ENCODE results near the gene OR2J3.
"Not testable (repeated sequence)": the region's sequence is repeated elsewhere in the genome, so short reads cannot be mapped to it uniquely, and the experiment has no call there.

The OR2J3 gene

GRCh38 chr6:29097803-29098202 lies 10.1 kb upstream of the OR2J3 start:
- CTCF ChIA-PET = no interaction called here
- POLR2A ChIA-PET = no interaction called here
- WGBS (ENCODE audit: insufficient coverage) = no CpG with 5 or more reads among the region's 1 CpG
- Histone ChIP-seq H3K4me3 (ENCODE audit: control insufficient read depth in 1 of 7, extremely low read depth in 1 of 7, insufficient read depth in 4 of 7, low read depth in 2 of 7, low read length in 6 of 7) (no peak overlapping the region), H3K27ac (ENCODE audit: insufficient read depth in 1 of 2, low read depth in 1 of 2, low read length in 2 of 2, poor library complexity in 1 of 2, severe bottlenecking in 2 of 2) (no peak overlapping the region), H3K4me1 (ENCODE audit: control extremely low read depth in 1 of 4, control insufficient read depth in 4 of 4, insufficient read depth in 4 of 4, low read length in 3 of 4) (no peaks in the 10 kb centered on the region), H3K27me3 (replicated peaks in 2 of 5; ENCODE audit: control insufficient read depth in 4 of 5, insufficient read depth in 5 of 5, low read length in 4 of 5) (peaks cover 0 to 8% (median 5%) of the 10 kb centered on the region in 5 experiments), H3K9me3 (ENCODE audit: control extremely low read depth in 1 of 5, control insufficient read depth in 4 of 5, insufficient read depth in 2 of 5, low read depth in 1 of 5, low read length in 4 of 5) (no peaks in the 10 kb centered on the region), H3K36me3 (ENCODE audit: control insufficient read depth in 4 of 4, insufficient read depth in 4 of 4, low read length in 3 of 4) (no peaks in the 10 kb centered on the region)
- DNase-seq = no peak

- no peak within 1 kb of the TSS for H3K4me3 ChIP-seq (ENCODE audit: control insufficient read depth in 1 of 7, extremely low read depth in 1 of 7, insufficient read depth in 4 of 7, low read depth in 2 of 7, low read length in 6 of 7)
- H3K4me1 ChIP-seq (ENCODE audit: control extremely low read depth in 1 of 4, control insufficient read depth in 4 of 4, insufficient read depth in 4 of 4, low read length in 3 of 4) = no peaks in the 10 kb centered on the region
- CTCF ChIA-PET = no interaction called here
- no peak for DNase-seq
- no CpG with 5 or more reads among the region's 3 CpGs for WGBS (ENCODE audit: insufficient coverage)
- no peaks in the 10 kb centered on the region for H3K9me3 ChIP-seq (ENCODE audit: control extremely low read depth in 1 of 5, control insufficient read depth in 4 of 5, insufficient read depth in 2 of 5, low read depth in 1 of 5, low read length in 4 of 5)
- H3K36me3 ChIP-seq (ENCODE audit: control insufficient read depth in 4 of 4, insufficient read depth in 4 of 4, low read length in 3 of 4) = no peaks in the 10 kb centered on the region
- POLR2A ChIA-PET = interaction anchor here (0.6 kb wide), 1 partner anchor 198 kb away, joined by 3 read pairs; no protein-coding TSS in a partner anchor
- H3K27ac ChIP-seq (ENCODE audit: insufficient read depth in 1 of 2, low read depth in 1 of 2, low read length in 2 of 2, poor library complexity in 1 of 2, severe bottlenecking in 2 of 2) = no peak within 1 kb of the TSS
- peaks cover 0 to 8% (median 5%) of the 10 kb centered on the region in 5 experiments for H3K27me3 ChIP-seq (replicated peaks in 2 of 5; ENCODE audit: control insufficient read depth in 4 of 5, insufficient read depth in 5 of 5, low read length in 4 of 5)
These were observed 8.7 kb upstream of the OR2J3 start, which contains the start of gene OR2J1 for GRCh38 chr6:29099190-29099589. Gene OR2J1, plus strand, starts transcription at chr6:29099490. Its CDS starts 1,453 bp downstream, at chr6:29100943.

- peak in 2 of 3 donors; percentile 0 to 1 for DNase-seq
- ChIA-PET POLR2A (no interaction called here), CTCF (no interaction called here)
- WGBS (ENCODE audit: insufficient coverage) = 80% methylated on average over 5 of the region's 7 CpGs
- Histone ChIP-seq H3K9me3 (ENCODE audit: control extremely low read depth in 1 of 5, control insufficient read depth in 4 of 5, insufficient read depth in 2 of 5, low read depth in 1 of 5, low read length in 4 of 5) (no peaks in the 10 kb centered on the region), H3K4me1 (ENCODE audit: control extremely low read depth in 1 of 4, control insufficient read depth in 4 of 4, insufficient read depth in 4 of 4, low read length in 3 of 4) (no peaks in the 10 kb centered on the region), H3K36me3 (ENCODE audit: control insufficient read depth in 4 of 4, insufficient read depth in 4 of 4, low read length in 3 of 4) (no peaks in the 10 kb centered on the region), H3K27ac (ENCODE audit: insufficient read depth in 1 of 2, low read depth in 1 of 2, low read length in 2 of 2, poor library complexity in 1 of 2, severe bottlenecking in 2 of 2) (no peak overlapping the region), H3K4me3 (ENCODE audit: control insufficient read depth in 1 of 7, extremely low read depth in 1 of 7, insufficient read depth in 4 of 7, low read depth in 2 of 7, low read length in 6 of 7) (no peak overlapping the region), H3K27me3 (replicated peaks in 2 of 5; ENCODE audit: control insufficient read depth in 4 of 5, insufficient read depth in 5 of 5, low read length in 4 of 5) (peaks cover 0 to 14% (median 0%) of the 10 kb centered on the region in 5 experiments)
These were observed 4.3 kb downstream of the OR2J3 start for GRCh38 chr6:29112135-29112534.

- DNase-seq; CTCF ChIA-PET; POLR2A ChIA-PET; H3K4me1 ChIP-seq (ENCODE audit: control extremely low read depth in 1 of 4, control insufficient read depth in 4 of 4, insufficient read depth in 4 of 4, low read length in 3 of 4); H3K4me3 ChIP-seq (ENCODE audit: control insufficient read depth in 1 of 7, extremely low read depth in 1 of 7, insufficient read depth in 4 of 7, low read depth in 2 of 7, low read length in 6 of 7); H3K36me3 ChIP-seq (ENCODE audit: control insufficient read depth in 4 of 4, insufficient read depth in 4 of 4, low read length in 3 of 4); H3K27ac ChIP-seq (ENCODE audit: insufficient read depth in 1 of 2, low read depth in 1 of 2, low read length in 2 of 2, poor library complexity in 1 of 2, severe bottlenecking in 2 of 2); H3K9me3 ChIP-seq (ENCODE audit: control extremely low read depth in 1 of 5, control insufficient read depth in 4 of 5, insufficient read depth in 2 of 5, low read depth in 1 of 5, low read length in 4 of 5): not testable (repeated sequence)
- H3K27me3 ChIP-seq (replicated peaks in 2 of 5; ENCODE audit: control insufficient read depth in 4 of 5, insufficient read depth in 5 of 5, low read length in 4 of 5) = peaks cover 0 to 11% (median 0%) of the 10 kb centered on the region in 5 experiments
- WGBS (ENCODE audit: insufficient coverage) = no CpG with 5 or more reads among the region's 3 CpGs
These were observed 7.1 kb downstream of the OR2J3 start for GRCh38 chr6:29114964-29115363.

GRCh38 chr6:29129326-29130012 lies 21.6 kb downstream of the OR2J3 start:
- no peaks in the 10 kb centered on the region for H3K4me1 ChIP-seq (ENCODE audit: control extremely low read depth in 1 of 4, control insufficient read depth in 4 of 4, insufficient read depth in 4 of 4, low read length in 3 of 4)
- WGBS (ENCODE audit: insufficient coverage) = 87% methylated on average over 14 of the region's 15 CpGs
- H3K27me3 ChIP-seq (replicated peaks in 2 of 5; ENCODE audit: control insufficient read depth in 4 of 5, insufficient read depth in 5 of 5, low read length in 4 of 5) = peaks cover 2 to 28% (median 4%) of the 10 kb centered on the region in 5 experiments
- DNase-seq = no peak
- CTCF ChIA-PET = interaction anchor here (1.4 kb wide), 1 partner anchor 9 kb away, joined by 3 read pairs; no protein-coding TSS in a partner anchor
- H3K36me3 ChIP-seq (ENCODE audit: control insufficient read depth in 4 of 4, insufficient read depth in 4 of 4, low read length in 3 of 4) = no peaks in the 10 kb centered on the region
- peaks cover 0 to 1% (median 0%) of the 10 kb centered on the region in 5 experiments for H3K9me3 ChIP-seq (ENCODE audit: control extremely low read depth in 1 of 5, control insufficient read depth in 4 of 5, insufficient read depth in 2 of 5, low read depth in 1 of 5, low read length in 4 of 5)
- no peak overlapping the region for H3K4me3 ChIP-seq (ENCODE audit: control insufficient read depth in 1 of 7, extremely low read depth in 1 of 7, insufficient read depth in 4 of 7, low read depth in 2 of 7, low read length in 6 of 7)
- POLR2A ChIA-PET = no interaction called here
- no peak overlapping the region for H3K27ac ChIP-seq (ENCODE audit: insufficient read depth in 1 of 2, low read depth in 1 of 2, low read length in 2 of 2, poor library complexity in 1 of 2, severe bottlenecking in 2 of 2)

GRCh38 chr6:29130644-29131043 lies 22.8 kb downstream of the OR2J3 start:
- H3K36me3 ChIP-seq (ENCODE audit: control insufficient read depth in 4 of 4, insufficient read depth in 4 of 4, low read length in 3 of 4) = no peaks in the 10 kb centered on the region
- WGBS (ENCODE audit: insufficient coverage) = 100% methylated on average over 3 of the region's 4 CpGs
- no peak overlapping the region for H3K4me3 ChIP-seq (ENCODE audit: control insufficient read depth in 1 of 7, extremely low read depth in 1 of 7, insufficient read depth in 4 of 7, low read depth in 2 of 7, low read length in 6 of 7)
- no peak for DNase-seq
- no peak overlapping the region for H3K27ac ChIP-seq (ENCODE audit: insufficient read depth in 1 of 2, low read depth in 1 of 2, low read length in 2 of 2, poor library complexity in 1 of 2, severe bottlenecking in 2 of 2)
- CTCF ChIA-PET = interaction anchor here (1.4 kb wide), 1 partner anchor 8 kb away, joined by 3 read pairs; no protein-coding TSS in a partner anchor
- peaks cover 2 to 26% (median 4%) of the 10 kb centered on the region in 5 experiments for H3K27me3 ChIP-seq (replicated peaks in 2 of 5; ENCODE audit: control insufficient read depth in 4 of 5, insufficient read depth in 5 of 5, low read length in 4 of 5)
- no peaks in the 10 kb centered on the region for H3K4me1 ChIP-seq (ENCODE audit: control extremely low read depth in 1 of 4, control insufficient read depth in 4 of 4, insufficient read depth in 4 of 4, low read length in 3 of 4)
- H3K9me3 ChIP-seq (ENCODE audit: control extremely low read depth in 1 of 5, control insufficient read depth in 4 of 5, insufficient read depth in 2 of 5, low read depth in 1 of 5, low read length in 4 of 5) = peaks cover 0 to 1% (median 0%) of the 10 kb centered on the region in 5 experiments
- POLR2A ChIA-PET = no interaction called here

GRCh38 chr6:29131691-29132090 lies 23.8 kb downstream of the OR2J3 start:
- no peaks in the 10 kb centered on the region for H3K4me1 ChIP-seq (ENCODE audit: control extremely low read depth in 1 of 4, control insufficient read depth in 4 of 4, insufficient read depth in 4 of 4, low read length in 3 of 4)
- ChIA-PET POLR2A (no interaction called here), CTCF (no interaction called here)
- no peaks in the 10 kb centered on the region for H3K36me3 ChIP-seq (ENCODE audit: control insufficient read depth in 4 of 4, insufficient read depth in 4 of 4, low read length in 3 of 4)
- peaks cover 0 to 1% (median 0%) of the 10 kb centered on the region in 5 experiments for H3K9me3 ChIP-seq (ENCODE audit: control extremely low read depth in 1 of 5, control insufficient read depth in 4 of 5, insufficient read depth in 2 of 5, low read depth in 1 of 5, low read length in 4 of 5)
- H3K27me3 ChIP-seq (replicated peaks in 2 of 5; ENCODE audit: control insufficient read depth in 4 of 5, insufficient read depth in 5 of 5, low read length in 4 of 5) = peaks cover 2 to 26% (median 4%) of the 10 kb centered on the region in 5 experiments
- no peak overlapping the region for H3K27ac ChIP-seq (ENCODE audit: insufficient read depth in 1 of 2, low read depth in 1 of 2, low read length in 2 of 2, poor library complexity in 1 of 2, severe bottlenecking in 2 of 2)
- H3K4me3 ChIP-seq (ENCODE audit: control insufficient read depth in 1 of 7, extremely low read depth in 1 of 7, insufficient read depth in 4 of 7, low read depth in 2 of 7, low read length in 6 of 7) = no peak overlapping the region
- no CpG with 5 or more reads among the region's 2 CpGs for WGBS (ENCODE audit: insufficient coverage)
- no peak for DNase-seq

All from common myeloid progenitor, CD34-positive (primary cell).